D721Med (cell line): ENCODE data around the gene OR51A4.

Experiments used
- DNase-seq: peaks from one replicate; pipeline ENCODE4 v3.0.0; 2011; ENCODE audit warnings: low spot score; ENCODE audit not compliant: insufficient read length
- FAIRE-seq: peaks from 2 replicates; lab custom pipeline; 2011; peaks lifted over from hg19 to GRCh38; lab: Jason Lieb, UNC
- TF ChIP-seq, protein P1 (sequence below): IDR thresholded peaks from 2 replicates; pipeline ENCODE4 v1.5.1; 2012; ENCODE audit warnings: mild to moderate bottlenecking, control low read depth; ENCODE audit not compliant: insufficient read depth; ENCODE audit errors: missing control alignments

Gene OR51A4

DNA sequence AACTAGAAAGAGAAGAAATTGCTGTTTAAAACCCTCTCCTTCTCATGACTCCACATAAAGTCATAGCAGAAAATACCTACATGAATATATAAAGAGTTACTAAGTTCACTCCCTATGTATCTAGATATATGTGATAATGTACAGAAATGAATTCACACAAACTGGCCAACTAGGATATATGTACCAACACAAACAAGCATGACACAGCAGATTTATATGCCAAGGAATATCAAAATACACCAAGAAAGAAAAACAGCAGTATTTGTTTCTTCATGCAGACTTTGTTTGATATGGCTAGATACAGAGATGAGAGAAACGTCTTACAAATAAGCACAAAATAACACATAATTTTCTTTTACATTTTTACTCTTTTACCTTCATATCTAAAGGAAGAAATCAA, 25.1 kb downstream of the OR51A4 start:
- no peak for DNase-seq

DNA sequence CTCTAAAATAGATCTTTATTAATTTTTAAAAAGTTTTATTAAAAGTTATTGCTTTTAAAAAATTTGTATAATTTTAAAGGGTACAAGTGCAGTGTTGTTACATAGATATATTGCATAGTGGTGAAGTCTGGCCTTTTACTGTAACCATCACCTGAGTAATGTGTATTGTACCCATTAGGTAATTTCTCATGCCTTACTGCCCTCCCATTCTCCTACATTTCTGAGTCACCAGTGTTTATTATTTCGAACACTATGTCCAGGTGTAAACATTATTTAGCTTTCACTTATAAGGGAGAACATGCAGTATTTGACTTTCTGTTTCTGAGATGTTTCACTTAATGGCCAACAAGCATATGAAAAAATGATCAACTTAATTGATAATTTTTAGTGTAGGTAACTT, 25.6 kb downstream of the OR51A4 start:
- TF ChIP-seq, protein P1, sequence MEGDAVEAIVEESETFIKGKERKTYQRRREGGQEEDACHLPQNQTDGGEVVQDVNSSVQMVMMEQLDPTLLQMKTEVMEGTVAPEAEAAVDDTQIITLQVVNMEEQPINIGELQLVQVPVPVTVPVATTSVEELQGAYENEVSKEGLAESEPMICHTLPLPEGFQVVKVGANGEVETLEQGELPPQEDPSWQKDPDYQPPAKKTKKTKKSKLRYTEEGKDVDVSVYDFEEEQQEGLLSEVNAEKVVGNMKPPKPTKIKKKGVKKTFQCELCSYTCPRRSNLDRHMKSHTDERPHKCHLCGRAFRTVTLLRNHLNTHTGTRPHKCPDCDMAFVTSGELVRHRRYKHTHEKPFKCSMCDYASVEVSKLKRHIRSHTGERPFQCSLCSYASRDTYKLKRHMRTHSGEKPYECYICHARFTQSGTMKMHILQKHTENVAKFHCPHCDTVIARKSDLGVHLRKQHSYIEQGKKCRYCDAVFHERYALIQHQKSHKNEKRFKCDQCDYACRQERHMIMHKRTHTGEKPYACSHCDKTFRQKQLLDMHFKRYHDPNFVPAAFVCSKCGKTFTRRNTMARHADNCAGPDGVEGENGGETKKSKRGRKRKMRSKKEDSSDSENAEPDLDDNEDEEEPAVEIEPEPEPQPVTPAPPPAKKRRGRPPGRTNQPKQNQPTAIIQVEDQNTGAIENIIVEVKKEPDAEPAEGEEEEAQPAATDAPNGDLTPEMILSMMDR: no peak
- DNase-seq (no peak), FAIRE-seq (no peak)

More for the DNA sequence above, 25.1 kb downstream of the OR51A4 start:
- FAIRE-seq: no peak
- TF ChIP-seq, protein P1: no peak

DNA sequence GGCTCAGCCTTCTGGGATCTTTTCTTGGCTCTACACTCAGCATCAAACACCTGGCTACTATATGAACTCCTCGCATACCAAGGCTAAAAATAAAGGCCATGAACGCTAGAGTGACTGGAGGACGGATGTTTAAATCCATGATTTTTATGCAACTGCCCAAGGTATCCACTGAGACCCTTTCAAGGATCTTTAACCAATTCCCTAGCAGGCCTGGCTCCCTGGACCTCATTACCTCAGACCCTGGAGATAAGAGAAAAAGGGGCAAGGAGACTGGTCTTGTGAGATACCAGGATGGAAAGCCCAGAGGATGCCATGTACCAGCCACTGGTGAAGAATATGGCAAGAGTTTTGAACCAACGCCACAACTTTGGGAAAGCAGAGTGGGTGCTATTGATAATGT, 28.2 kb downstream of the OR51A4 start, which contains the start of gene OR51G2:
Gene OR51G2 (minus strand): TSS at position 101 of the 400 bp plus-strand sequence. CDS start 3,687 bp downstream, outside the sequence.
- TF ChIP-seq, protein P1: no peak
- no peak for FAIRE-seq
- DNase-seq: no peak

DNA sequence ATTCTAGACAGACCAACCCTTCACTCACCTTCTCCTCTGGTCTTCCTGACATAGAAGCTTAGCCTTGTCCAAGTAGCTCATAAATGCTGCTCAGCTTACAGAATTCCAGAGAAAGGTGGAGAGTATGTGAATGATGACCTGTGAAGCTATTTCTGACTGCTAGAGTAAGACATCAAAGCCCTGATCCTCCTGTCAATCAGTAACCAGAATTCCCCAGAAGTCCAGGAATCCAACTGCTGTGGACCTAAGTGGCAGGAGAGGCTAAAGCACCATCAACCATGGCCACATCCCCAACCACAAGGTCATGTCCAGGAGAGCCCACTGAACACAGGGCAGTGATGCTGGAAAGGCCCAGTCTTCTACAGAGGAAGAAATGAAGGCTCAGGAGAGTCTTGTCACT, 30.8 kb downstream of the OR51A4 start:
- FAIRE-seq (no peak), DNase-seq (no peak)
- TF ChIP-seq, protein P1: no peak

DNA sequence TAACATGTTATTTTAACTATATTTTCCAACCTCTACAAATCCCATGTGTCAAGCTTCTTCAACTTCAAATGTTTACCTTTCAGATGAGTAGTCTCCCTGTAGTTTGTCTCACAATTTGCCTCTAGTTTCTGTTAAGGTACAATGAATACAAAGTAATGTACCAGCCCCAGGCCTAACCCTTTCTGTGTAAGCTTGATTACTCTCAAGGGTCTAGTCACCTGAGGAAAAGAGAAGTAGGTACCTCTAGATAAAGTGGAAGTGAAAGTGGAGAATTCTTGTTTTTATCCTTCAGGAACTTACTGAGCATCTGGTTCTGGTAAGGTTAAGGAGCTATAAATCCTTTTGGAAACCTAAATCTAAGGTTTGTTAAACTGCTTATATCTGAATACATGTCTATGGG, 43.9 kb downstream of the OR51A4 start, which contains the start of gene OR51A7:
Gene OR51A7 (plus strand): TSS at position 300 of the 400 bp plus-strand sequence. CDS start 3,587 bp downstream, outside the sequence.
- FAIRE-seq (no peak), DNase-seq (no peak)
- TF ChIP-seq, protein P1: no peak
